RWPE2 (cell line): Measurements from ENCODE around the gene TNRC6C.
"Not testable (repeated sequence)": the region's sequence is repeated elsewhere in the genome, so short reads cannot be mapped to it uniquely, and the experiment has no call there.

Source experiments
- ATAC-seq: fragments of 200-7000 bp; cut with Tn5 transposase; 3 replicates; pipeline ENCODE4 v1.9.1; 2021; ENCODE audit warnings: low read depth
- DNase-seq: peaks from one replicate; pipeline ENCODE4 v3.0.0-alpha.2; 2020; ENCODE audit warnings: low spot score
- H3K27ac ChIP-seq: fragments of 450-650 bp; 2 replicates; pipeline ENCODE4 v1.5.1; 2017; ENCODE audit warnings: mild to moderate bottlenecking; ENCODE audit not compliant: poor library complexity, severe bottlenecking
- H3K27me3 ChIP-seq: fragments of 250-450 bp; sonication (Bioruptor Pico); 2 replicates; pipeline ENCODE4 v1.5.1; 2021; ENCODE audit warnings: mild to moderate bottlenecking, moderate library complexity; ENCODE audit not compliant: insufficient read depth, poor library complexity, severe bottlenecking
- H3K36me3 ChIP-seq: fragments of 250-450 bp; sonication (Bioruptor Pico); 2 replicates; pipeline ENCODE4 v1.5.1; 2020; ENCODE audit warnings: low read depth, mild to moderate bottlenecking, moderate library complexity
- H3K4me1 ChIP-seq: fragments of 250-450 bp; sonication (Bioruptor Pico); 2 replicates; pipeline ENCODE4 v1.5.1; 2021; ENCODE audit warnings: mild to moderate bottlenecking, moderate library complexity; ENCODE audit not compliant: insufficient read depth, poor library complexity, severe bottlenecking
- H3K4me3 ChIP-seq: fragments of 250-450 bp; sonication (Bioruptor Pico); 2 replicates; pipeline ENCODE4 v1.5.1; 2021; ENCODE audit warnings: mild to moderate bottlenecking, moderate library complexity; ENCODE audit not compliant: severe bottlenecking
- H3K9me3 ChIP-seq: fragments of 250-450 bp; sonication (Bioruptor Pico); 2 replicates; pipeline ENCODE4 v1.5.1; 2021; ENCODE audit warnings: mild to moderate bottlenecking, moderate library complexity; ENCODE audit not compliant: severe bottlenecking
- TF ChIP-seq, protein P1 (sequence below): fragments of 450-650 bp; IDR thresholded peaks from one replicate; pipeline ENCODE4 v1.5.1; 2017; ENCODE audit warnings: mild to moderate bottlenecking, moderate library complexity; ENCODE audit not compliant: poor library complexity, severe bottlenecking

Gene TNRC6C

DNA sequence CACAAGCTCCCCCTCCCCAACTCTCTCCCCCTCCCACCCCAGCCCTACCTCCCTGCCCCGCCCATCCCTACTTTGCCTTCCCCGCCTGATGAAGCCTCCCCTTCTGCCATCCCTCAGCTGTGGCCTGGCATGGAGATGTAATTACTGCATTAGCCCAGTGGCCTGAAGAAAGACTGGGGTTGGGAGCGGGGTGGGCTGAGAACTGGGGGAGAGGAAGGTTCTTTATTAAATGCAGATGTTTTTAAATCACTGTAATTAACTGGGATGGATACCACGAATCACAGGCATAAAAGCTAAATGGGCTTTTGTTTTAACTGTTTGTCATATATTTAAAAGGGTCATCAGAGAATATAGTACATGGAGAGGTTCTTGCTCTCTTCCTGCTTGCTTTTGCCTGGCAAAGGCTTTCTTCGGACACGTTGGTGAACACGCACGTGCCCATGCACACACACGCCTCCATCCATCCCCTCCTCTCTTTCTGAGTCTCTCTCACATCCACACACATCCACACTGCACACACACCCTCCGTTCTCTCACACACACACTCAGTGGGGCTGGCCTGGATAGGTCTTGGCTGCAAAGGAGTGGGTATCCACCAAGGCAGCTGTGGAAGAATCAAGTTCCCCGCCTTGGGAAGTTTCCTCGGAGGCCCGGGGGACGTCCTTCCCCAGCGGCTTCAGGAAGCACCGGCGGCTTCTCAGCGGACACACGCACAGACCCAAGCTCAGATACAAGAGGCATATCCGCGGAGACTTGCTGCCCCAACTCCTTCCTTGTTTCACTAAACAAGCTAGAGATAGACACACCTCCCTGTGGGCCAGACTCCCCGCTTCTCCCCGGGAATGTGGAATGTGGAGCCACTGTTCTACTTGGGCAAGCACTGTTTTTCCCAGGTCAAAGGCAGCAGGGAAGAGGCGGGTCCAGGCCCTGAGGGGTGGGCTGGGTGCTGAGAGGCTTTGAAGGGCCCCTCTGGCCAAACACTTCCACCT, 27.4 kb upstream of the TNRC6C start:
- DNase-seq (no peak), ATAC-seq (no peak)
- H3K9me3 ChIP-seq, result no peaks in the 10 kb centered on the region
- H3K4me1 ChIP-seq, result no peaks in the 10 kb centered on the region
- H3K4me3 ChIP-seq, result no peak overlapping the region
- no peaks in the 10 kb centered on the region for H3K36me3 ChIP-seq
- peaks cover 27% of the 10 kb centered on the region for H3K27me3 ChIP-seq
- TF ChIP-seq, protein P1, sequence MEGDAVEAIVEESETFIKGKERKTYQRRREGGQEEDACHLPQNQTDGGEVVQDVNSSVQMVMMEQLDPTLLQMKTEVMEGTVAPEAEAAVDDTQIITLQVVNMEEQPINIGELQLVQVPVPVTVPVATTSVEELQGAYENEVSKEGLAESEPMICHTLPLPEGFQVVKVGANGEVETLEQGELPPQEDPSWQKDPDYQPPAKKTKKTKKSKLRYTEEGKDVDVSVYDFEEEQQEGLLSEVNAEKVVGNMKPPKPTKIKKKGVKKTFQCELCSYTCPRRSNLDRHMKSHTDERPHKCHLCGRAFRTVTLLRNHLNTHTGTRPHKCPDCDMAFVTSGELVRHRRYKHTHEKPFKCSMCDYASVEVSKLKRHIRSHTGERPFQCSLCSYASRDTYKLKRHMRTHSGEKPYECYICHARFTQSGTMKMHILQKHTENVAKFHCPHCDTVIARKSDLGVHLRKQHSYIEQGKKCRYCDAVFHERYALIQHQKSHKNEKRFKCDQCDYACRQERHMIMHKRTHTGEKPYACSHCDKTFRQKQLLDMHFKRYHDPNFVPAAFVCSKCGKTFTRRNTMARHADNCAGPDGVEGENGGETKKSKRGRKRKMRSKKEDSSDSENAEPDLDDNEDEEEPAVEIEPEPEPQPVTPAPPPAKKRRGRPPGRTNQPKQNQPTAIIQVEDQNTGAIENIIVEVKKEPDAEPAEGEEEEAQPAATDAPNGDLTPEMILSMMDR, result no peak
- no peak overlapping the region for H3K27ac ChIP-seq

DNA sequence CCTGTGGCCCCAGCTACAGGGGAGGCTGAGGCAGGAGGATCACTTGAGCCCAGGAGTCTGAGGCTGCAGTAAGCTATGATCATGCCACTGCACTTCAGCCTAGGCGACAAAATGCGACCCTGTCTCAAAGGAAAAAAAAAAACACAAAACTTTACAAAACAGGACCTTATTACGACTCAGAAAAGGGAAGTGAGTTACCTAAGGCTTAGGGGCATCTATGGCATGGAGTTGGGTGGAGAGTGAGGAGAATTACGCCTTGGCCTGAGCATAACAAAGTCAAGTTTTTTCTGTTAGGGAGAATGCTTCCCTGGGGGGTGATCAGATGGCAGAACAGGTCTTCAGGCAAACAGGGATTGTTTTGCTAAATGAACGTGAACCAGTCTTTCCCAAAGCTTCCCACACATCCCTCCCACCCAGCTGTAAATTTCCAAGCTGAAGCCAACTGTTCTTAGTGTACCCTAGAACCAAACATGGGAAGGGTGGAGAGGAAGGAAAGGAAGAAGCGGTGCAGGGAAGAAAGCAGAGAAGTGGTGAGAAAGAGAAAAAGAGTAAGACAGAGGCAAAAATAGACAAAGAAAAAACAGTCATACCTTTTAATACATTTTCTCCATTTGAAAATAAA, 24.6 kb upstream of the TNRC6C start:
- Histone ChIP-seq H3K4me3 (no peak overlapping the region), H3K9me3 (no peaks in the 10 kb centered on the region), H3K4me1 (no peaks in the 10 kb centered on the region), H3K27me3 (peaks cover 20% of the 10 kb centered on the region), H3K36me3 (no peaks in the 10 kb centered on the region), H3K27ac (no peak overlapping the region)
- TF ChIP-seq, protein P1, result no peak
- DNase-seq (no peak), ATAC-seq (no peak)

DNA sequence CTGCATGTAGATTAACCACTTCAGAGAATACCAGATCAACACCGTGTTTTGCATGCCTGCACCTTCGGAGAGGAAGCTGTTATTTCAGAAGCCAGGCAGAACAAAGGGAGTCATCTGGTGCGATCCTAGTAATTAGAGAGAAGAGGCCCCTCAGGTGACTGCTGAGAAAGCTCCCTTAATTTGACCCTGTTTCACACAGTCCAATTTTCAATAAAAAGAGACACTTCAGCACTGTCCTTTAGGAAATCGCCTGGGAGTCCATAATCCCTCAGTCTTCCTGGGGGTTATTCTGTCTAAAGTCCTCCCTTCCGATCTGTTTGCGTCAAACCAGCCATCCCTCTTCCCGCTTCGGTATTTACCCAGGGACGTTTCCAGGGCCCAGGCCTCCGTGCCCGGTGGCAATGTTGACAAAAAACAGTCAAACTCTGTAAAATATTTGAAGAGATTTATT, 23.4 kb upstream of the TNRC6C start:
- Histone ChIP-seq H3K27me3 (peaks cover 24% of the 10 kb centered on the region), H3K4me3 (no peak overlapping the region), H3K27ac (no peak overlapping the region), H3K36me3 (no peaks in the 10 kb centered on the region), H3K9me3 (no peaks in the 10 kb centered on the region), H3K4me1 (no peaks in the 10 kb centered on the region)
- no peak for ATAC-seq
- TF ChIP-seq, protein P1, result no peak
- no peak for DNase-seq

DNA sequence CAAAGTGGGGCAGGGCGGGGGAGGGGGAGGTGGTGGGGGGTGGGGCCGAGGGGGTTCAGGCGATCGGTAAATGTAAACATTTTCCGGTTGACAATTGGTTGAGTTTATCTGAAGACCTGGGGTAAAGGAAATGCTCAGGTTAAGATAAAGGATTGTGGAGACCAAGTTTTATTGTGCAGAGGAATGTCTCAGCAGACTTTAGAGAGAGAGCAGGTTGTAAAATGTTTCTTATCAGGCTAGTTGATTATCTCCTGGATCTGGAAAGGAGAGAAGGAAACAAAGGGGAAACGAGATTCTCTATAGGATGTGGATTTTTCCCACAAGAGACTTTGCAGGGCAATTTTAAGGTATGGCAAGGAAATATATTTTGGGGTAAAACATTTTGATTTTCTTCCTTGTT, 22.8 kb upstream of the TNRC6C start:
- peaks cover 30% of the 10 kb centered on the region for H3K27me3 ChIP-seq
- not testable (repeated sequence) for DNase-seq, H3K9me3 ChIP-seq, H3K27ac ChIP-seq, H3K4me1 ChIP-seq, H3K4me3 ChIP-seq, H3K36me3 ChIP-seq, ATAC-seq

DNA sequence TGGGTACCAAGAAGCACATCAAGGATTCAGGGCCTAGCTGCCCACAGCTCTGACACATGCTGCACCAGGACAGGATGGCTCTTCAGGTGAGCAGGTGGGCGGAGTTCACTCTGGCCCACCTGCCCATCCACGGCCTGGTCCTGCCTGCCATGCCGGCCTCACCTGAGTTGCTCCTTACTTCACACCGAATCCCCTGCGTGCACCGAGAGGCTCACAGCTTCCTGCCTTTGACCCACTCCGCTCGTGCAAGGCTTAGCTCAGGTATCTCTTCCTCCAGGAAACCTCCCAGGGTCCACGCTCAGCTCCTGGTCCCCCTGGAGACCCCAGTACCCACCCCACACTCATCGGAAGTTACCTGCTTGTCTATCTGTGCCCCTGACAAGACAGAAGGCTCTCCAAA, 21.6 kb upstream of the TNRC6C start:
- TF ChIP-seq, protein P1, result no peak
- no peaks in the 10 kb centered on the region for H3K4me1 ChIP-seq
- DNase-seq (no peak), ATAC-seq (no peak)
- no peak overlapping the region for H3K4me3 ChIP-seq
- no peaks in the 10 kb centered on the region for H3K36me3 ChIP-seq
- H3K27me3 ChIP-seq, result peaks cover 25% of the 10 kb centered on the region
- no peak overlapping the region for H3K27ac ChIP-seq
- no peaks in the 10 kb centered on the region for H3K9me3 ChIP-seq
